Left renal cortex interstitium (tissue), 4 donors: ENCODE measurements around the gene CADM2. TPM values are rescaled to one million over a fixed set of nuclear protein-coding genes. Genes with fewer than 3 reads are reported as not detected.
"Not testable (repeated sequence)": the region's sequence is repeated elsewhere in the genome, so short reads cannot be mapped to it uniquely, and the experiment has no call there.

ENCODE experiments used
- DNase-seq, 4 donors: peaks; one replicate each; pipeline ENCODE4 v3.0.0-alpha.2; 2013; ENCODE audit warnings: low read depth in 4 of 4, low spot score in 2 of 4, missing footprints in 1 of 4
- polyA plus RNA-seq, 4 donors: library from polyadenylated mRNA; unstranded; fragments of 120-200 nt; gene quantifications; one replicate each; pipeline ENCODE4 v1.2.1, GENCODE V29; 2013; ENCODE audit not compliant: insufficient read length in 4 of 4

CADM2 gene
- polyA plus RNA-seq, 4 donors, result 0.72 to 0.84 (median 0.81) TPM

DNA sequence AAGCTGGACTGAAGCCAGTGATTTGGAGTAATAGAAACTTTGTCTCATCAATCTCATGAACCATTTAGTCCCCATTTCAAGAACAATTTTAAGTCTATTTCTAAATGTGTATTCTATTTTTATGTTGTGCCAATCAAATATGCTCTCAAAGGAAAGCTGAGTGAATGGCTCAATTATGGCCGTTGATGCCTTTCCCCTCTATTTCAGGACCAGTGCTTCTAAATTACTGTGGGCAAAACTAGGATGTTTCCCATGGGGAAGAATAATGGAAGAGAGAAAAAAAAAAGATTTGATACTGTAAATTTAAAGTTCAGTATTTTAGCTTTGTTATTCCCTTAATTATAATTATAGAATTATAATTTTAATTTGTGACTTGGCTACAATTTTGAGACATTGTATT, 110.1 kb downstream of the CADM2 start:
- DNase-seq, result no peak

DNA sequence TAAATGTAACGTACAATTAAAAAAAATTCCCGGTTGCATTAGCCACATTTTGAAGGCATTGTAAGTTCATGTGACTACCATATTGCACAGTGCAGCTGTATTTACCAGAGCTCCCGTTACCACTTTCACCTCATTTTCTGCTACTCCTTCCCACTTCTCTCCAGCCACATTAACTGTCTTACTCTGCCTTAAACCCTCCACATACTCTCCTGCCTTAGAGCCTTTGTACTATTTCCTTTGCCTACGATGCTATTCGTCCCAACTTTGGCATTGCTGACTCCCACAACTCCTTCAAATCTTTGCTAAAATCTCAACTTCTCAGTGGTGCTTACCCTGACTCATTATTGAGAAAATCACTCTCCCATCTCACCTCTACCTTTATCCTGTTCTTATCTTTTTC, 115.2 kb downstream of the CADM2 start:
- DNase-seq, result no peak

DNA sequence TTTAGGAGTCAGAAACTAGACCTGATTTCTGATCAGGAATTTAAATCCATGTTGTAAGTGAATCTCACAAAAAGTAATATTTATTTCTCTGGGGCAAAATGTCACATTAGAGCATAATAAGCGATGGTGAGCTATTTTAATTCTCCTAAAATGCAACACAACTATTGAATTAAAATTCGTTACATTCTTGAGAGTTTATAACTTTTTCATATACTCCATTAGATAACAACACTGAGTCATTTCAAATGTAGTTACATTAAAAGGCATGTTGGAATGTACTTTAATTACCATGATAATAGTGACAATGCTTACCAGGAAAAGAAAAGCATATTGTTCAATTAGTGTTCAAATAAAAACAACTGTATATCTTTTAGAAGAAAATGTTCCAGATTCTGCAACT, 116.9 kb downstream of the CADM2 start:
- DNase-seq, result no peak

DNA sequence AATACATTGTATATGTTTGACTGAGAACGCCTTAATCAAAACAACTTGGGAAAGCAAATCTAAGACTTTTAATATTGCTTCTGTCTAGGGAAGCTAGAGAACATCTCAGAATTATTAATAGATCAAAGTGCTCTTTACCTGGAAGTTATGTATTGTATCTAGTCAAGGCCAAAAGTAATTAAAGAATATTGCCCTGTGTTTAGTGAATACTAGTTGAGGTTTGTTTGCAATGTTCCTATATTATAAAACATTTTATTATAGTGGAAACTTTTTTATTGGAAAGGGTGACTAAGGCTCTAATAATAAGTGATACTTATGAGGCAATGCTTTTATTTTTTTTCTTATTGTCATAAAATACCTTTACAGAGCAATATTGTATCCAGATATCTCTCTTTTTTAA, 118.2 kb downstream of the CADM2 start:
- no peak for DNase-seq

DNA sequence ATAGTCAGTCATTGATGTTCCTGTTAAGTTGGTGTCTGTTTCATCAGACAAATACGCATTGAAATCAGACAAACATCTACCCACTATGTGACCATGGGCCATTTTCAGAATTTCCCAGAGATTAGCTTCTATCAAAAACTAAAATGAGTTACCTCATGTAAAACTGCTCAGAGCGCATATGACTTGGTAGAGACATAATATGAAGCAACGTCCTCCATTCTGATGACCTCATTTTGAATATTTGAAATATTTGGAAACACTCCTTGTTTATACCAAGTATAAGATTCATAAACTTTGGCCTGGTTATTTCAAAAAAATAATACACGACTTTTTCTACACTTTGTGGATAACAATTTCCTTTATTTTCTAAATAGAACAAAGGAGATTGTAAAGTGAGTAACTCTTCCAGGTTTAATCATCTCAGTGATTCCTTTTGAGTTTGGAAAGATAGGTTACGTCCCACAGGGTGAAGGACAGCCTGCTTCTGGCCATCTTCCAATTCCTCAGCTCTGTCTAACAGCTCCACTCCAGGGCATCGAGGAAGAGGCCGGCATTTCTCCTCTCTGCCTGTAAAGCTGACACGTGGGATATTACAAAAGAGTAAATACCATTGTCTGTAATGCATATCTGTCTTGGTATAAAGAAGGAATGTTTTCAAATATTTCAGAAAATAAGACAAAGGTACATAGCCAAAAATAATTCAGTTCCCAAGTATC, 122.6 kb downstream of the CADM2 start:
- no peak for DNase-seq

DNA sequence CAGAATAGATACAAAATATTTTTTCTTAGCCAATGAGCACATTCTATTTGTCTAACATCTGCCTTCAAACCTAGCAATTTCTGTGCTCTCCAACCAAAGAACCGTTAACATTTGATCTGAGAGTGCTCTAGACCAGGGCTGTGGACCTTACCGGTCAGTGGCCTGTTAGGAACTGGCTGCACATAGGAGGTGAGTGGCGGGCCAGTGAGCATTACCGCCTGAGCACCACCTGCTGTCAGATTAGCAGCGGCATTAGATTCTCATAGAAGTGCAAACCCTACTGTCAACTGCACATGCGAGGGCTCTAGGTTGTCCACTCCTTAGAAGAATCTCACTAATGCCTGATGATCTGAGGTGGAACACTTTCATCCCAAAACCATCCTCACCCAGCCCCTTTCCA, 131.7 kb downstream of the CADM2 start:
- no peak for DNase-seq

DNA sequence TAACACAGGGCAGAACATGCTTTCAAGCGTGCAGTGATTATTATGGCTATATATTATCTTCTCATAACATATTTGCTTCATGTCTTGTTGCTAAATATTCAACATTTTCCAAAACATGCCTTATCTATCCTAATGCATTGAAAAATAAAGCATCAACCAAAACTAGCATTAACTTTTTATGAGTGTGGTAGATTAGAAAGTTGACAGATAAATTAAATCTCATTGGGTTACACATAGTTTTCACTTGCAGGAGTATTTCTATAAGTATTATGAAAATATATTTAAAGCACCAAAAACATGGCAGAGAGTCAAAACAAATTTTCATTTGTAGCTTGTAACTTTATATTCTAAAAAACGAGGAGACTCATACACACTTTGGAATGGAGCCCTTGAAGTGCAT, 141.5 kb downstream of the CADM2 start:
- no peak for DNase-seq

DNA sequence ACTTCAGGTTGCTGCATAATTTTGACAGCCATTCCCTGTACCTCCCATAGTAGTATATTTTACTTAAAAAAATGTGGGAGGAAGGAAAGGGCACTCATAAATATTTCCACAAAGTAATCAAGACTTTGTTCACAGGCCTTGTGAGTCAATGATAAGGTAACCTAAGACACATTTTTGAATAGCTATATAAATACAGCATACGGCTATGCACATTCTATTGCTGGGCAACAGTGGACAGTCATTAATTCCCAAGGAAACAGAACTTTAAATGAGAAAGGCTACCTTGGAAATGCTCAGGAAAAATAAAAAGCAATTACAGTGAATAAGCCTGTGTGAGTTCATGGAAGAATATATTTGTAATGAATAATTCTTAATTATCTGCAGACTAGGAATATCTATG, 144.0 kb downstream of the CADM2 start:
- no peak for DNase-seq

DNA sequence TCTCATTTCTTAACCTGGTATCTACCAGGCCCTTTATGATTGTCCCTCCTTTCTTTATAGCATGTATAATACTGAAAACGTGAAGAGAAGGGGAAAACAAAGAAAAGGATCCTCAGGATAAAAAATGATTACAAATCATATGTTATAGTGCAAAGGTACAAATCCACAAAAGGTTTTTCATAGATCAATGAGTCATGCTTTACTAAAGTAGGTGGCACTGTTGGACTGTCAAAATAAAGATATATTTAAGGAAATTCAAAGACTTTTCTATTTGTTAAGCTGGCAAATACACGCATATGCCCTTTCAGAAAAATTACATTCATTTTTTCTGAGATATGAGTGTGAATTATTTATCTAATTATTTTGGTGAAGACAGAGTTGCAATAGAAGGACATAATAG, 151.6 kb downstream of the CADM2 start:
- no peak for DNase-seq

DNA sequence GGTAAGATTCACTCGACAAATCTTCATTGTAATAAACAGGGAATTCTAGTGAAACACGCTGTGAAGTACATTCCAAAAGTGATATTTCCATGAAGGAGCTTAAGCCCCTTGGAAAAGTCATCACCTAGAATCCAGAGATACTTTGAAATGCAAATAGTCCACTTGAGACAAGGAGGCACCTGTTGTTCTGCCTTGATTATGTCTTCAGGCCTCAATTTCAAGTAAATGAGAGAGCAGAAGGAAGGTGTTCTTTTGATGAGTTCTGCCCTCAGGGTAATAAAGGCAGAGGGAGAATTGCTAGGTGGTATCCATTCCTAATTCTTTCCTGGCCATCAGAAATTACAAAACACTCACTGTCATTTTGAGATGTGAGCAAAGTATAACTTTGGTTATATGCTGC, 162.1 kb downstream of the CADM2 start:
- no peak for DNase-seq

DNA sequence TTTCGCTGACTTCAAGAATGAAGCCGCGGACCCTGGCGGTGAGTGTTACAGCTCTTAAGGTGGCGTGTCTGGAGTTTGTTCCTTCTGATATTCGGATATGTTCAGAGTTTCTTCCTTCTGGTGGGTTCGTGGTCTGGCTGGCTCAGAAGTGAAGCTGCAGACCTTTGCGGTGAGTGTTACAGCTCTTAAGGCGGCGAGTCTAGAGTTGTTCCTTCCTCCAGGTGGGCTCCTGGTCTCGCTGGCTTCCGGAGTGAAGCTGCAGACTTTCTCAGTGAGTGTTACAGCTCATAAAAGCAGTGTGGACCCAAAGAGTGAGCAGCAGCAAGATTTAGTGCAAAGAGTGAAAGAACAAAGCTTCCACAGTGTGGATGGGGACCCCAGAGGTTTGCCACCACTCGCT, 174.1 kb downstream of the CADM2 start:
- not testable (repeated sequence) for DNase-seq

DNA sequence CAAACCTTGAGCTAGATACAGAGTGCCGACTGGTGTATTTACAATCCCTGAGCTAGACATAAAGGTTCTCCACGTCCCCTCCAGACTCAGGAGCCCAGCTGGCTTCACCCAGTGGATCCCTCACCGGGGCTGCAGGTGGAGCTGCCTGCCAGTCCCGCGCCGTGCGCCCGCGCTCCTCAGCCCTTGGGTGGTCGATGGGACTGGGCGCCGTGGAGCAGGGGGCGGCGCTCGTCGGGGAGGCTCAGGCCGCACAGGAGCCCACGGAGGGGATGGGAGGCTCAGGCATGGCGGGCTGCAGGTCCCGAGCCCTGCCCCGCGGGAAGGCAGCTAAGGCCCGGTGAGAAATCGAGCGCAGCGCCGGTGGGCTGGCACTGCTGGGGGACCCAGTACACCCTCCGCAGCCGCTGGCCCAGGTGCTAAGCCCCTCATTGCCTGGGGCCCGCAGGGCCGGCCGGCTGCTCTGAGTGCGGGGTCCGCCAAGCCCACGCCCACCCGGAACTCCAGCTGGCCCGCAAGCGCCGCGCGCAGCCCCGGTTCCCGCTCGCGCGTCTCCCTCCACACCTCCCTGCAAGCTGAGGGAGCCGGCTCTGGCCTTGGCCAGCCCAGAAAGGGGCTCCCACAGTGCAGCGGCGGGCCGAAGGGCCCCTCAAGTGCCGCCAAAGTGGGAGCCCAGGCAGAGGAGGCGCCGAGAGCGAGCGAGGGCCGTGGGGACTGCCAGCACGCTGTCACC, 175.1 kb downstream of the CADM2 start:
- DNase-seq, result not testable (repeated sequence)

DNA sequence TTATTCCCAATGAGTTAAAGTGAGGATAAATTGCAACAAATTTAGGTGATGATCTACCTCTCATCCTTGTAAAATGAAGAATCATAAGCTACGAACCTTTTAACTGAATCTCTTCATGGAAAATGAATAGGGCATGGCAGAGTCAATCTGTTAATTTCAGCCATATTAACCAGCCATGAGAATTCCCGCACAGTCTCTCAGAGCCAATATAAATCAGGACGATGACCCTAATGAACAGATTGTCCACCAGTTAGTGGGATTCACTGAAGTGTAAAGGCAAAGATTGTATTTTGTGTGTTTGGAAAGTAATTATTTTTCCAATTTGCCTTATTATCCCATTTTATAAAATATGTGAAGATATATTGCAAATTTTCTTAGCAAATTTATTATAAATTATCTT, 183.8 kb downstream of the CADM2 start:
- DNase-seq, result no peak

DNA sequence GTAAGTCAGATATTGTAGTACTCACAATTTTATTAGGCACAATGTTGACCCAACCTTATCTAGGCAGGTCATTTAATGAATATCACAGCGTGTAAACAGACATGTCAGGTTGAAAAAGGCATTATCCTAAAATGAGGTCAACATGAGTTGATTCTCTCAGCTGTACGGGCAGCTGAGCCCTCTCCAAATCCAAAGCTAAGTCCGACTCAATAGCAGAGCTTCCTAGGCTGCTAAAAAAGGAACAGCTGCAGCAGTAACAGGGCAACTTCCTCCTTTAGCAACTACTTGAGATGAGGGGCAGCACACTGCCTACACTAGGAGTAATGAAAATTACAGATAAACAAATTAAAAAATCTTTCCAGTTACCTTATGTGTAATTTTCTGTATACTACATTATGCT, 189.2 kb downstream of the CADM2 start:
- no peak for DNase-seq

DNA sequence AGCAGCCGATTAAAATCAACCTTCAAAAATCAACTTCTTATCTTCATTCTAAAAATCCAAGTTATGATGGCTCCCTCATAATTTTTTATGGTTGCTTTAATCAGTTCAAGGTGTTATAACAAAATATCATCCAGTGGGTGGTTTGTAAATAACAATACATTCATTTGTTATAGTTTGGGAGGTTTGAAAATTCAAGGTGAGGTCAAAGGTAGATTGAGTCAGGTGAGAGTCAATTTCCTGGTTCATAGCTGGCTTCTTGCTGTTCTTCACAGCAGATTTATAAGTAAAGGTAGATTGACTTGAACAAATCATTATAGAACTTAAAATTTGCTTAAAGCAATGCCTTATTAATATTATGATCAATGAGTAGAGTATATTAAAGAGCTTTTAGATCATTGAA, 192.8 kb downstream of the CADM2 start:
- no peak for DNase-seq

DNA sequence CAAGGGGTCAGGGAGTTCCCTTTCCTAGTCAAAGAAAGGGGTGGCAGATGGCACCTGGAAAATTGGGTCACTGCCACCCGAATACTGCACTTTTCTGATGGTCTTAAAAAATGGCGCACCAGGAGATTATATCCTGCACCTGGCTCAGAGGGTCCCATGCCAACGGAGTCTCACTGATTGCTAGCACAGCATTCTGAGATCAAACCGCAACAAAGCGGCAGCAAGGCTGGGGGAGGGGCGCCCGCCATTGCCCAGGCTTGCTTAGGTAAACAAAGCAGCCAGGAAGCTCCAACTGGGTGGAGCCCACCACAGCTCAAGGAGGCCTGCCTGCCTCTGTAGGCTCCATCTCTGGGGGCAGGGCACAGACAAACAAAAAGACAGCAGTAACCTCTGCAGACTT, 194.5 kb downstream of the CADM2 start:
- not testable (repeated sequence) for DNase-seq

DNA sequence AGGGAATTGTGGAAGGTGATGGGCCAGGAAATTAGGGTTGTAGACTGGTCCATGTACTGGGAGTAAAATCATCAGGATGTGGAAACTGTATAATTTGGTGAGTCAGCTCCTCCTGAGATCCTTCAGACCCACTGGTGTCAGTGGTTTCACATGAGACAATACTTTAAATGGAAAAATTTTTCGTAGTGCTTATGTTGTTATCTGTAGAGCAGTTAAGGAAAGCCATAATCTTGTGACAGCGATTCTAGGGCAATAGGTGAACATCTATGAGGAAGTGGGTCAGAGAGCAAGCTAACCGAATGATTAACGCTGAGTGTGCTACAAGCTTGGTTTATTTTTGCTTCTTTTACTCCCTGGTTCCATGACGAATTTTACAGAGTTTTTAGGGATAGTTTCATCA, 200.6 kb downstream of the CADM2 start:
- DNase-seq, result no peak

DNA sequence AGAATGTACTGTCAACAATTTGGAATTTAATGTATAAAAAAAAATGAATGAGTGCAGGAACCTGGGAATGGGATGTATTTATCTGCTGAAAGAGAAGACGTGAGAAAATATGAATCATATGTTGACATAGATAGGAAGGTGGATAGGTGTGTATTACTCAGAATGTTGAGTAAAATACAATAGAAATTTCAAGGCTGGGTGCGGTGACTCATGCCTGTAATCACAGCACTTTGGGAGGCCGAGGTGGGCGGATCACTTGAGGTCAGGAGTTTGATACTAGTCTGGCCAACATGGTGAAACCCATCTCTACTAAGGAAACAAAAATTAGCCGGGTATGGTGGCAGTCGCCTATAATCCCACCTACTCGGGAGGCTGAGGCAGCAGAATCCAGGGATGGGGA, 202.8 kb downstream of the CADM2 start:
- DNase-seq, result no peak

DNA sequence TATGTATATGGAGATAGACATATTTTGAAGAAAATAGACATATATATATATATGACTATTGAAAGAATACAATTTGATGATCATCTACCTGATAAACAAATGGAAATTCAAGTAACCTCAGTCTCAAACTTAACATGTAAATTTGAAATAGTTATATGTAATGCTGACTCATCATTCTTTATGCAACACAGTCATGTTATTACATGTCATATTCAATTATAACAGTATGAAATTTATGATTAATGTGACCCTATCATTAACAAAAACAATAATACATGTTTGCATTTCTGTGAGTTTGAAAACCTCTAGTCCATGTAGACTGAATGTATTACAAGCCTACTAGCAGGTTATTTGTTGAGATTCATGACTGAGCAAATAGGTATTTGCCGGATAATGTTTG, 204.1 kb downstream of the CADM2 start:
- no peak for DNase-seq

DNA sequence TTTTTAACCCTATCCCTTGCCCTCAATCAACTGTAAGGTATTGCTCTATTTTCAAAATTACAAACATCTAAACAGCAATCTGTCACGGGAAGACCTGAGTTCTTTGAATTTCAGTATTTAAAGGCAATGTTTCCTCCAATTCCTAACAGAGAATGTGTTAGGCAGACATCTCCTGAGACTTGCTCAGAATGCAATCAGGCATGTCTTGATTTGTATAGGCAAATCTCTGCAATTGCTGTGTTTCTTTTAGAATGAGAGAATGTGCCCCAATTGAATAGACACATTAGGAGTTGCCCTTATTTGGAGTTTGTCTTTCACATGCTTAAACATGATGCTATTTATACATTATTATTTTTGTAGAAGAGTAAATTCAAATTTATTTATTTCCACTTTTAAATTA, 205.6 kb downstream of the CADM2 start:
- DNase-seq, result no peak

DNA sequence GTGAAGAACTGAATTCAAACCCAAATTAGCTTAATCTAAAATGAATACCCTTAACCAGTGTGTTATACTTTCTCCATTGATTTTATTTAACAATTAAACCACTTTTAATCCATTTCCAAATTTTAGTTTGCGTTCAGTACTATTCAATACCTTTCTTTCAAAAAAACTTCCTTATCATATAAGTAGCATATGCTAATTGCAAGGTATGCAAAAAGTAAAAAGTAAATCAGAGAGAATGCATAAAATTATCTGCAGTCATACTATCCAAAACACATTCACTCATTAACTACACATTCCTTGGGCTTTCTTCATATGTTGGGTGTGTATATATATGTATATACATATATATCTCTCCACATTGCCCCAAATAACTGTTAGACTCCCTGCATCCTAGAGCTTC, 208.8 kb downstream of the CADM2 start:
- DNase-seq, result no peak

DNA sequence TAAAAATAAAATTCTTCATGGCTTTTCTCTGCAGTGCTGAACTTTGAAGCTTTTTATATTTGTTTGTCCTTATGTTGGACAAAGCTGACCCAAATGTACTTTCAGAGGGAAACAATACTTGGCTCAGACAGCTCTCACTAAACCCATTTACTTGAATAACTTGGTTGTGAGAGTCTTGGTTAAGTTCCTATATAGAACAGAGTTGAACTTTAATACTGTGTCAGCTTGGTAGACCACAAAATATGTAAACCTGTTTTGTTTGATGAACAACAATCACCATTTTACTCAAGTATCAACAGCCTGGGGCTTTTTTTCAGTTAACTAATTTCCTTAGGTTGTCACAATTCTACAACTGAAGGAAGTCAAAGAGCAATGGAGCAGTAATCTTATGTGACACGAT, 211.9 kb downstream of the CADM2 start:
- DNase-seq, result no peak

DNA sequence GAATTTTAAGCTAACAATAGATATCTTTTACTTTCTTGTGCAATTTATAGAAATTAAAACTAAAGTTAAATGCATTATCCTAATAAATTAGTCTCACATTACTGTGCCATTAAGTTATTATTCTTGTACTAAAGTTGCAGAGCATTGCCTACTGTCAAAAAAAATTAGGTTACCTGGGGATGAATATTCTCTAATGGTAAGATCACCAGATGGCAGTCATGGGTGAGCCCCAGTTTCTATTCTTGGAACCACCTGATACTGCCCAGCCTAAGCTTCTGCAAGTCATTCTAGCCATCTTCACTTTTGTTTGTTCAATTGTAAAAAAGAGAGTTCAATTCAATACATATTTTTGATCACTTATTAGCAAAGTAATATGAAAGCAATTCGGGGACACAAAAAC, 213.2 kb downstream of the CADM2 start:
- DNase-seq, result no peak
